Adrenal gland (tissue), 5 donors: Measurements from ENCODE around the gene RASSF1.

Experiments
- CTCF ChIP-seq, 6 experiments: fragments of 450-650 bp in 4 of 6; fragments of 200-600 bp in 2 of 6; sonication (generic) in 1 of 6; IDR thresholded peaks; 1 replicate in 5 of 6; 2 replicates in 1 of 6; pipeline versions ENCODE4 v1.5.1 to v1.8.0; 2016 to 2021; ENCODE audit warnings: antibody characterized with exemption in 6 of 6, mild to moderate bottlenecking in 2 of 6, moderate library complexity in 1 of 6
- POLR2A ChIP-seq, 2 donors: fragments of 450-650 bp; IDR thresholded peaks; one replicate each; pipeline ENCODE4 v1.6.1; 2017; ENCODE audit warnings: antibody characterized with exemption in 2 of 2, mild to moderate bottlenecking in 2 of 2, moderate library complexity in 1 of 2
- donor health status: DM: no; HTN: no; CAD: no.

GRCh38 chr3:50340448-50341329 lies at the start of gene RASSF1:
- TF ChIP-seq CTCF (IDR thresholded peaks at IDR 0.05) (no peak), POLR2A (IDR thresholded peaks at IDR 0.05) (peak in 1 of 2 donors; percentile 38)
